Astrocyte of the cerebellum (primary cell): Measurements from ENCODE around the gene PELO.

Experiments
- DNase-seq: peaks from one replicate; pipeline ENCODE4 v3.0.0-alpha.2; 2011; ENCODE audit warnings: low read depth
- H3K4me3 ChIP-seq: 2 replicates; pipeline ENCODE4 v1.5.1; 2011; ENCODE audit warnings: mild to moderate bottlenecking, low read depth, low read length, moderate library complexity
- CTCF ChIP-seq: IDR thresholded peaks from 2 replicates; pipeline ENCODE4 v1.5.1; 2012; ENCODE audit warnings: low read length, low read depth, moderate library complexity, mild to moderate bottlenecking; ENCODE audit errors: missing control alignments
- in situ Hi-C: cut with HindIII; loops from 2 replicates; pipeline ENCODE4 v1.10.0; 2017; ENCODE audit warnings: low sequenced_read_pairs

PELO gene

DNA sequence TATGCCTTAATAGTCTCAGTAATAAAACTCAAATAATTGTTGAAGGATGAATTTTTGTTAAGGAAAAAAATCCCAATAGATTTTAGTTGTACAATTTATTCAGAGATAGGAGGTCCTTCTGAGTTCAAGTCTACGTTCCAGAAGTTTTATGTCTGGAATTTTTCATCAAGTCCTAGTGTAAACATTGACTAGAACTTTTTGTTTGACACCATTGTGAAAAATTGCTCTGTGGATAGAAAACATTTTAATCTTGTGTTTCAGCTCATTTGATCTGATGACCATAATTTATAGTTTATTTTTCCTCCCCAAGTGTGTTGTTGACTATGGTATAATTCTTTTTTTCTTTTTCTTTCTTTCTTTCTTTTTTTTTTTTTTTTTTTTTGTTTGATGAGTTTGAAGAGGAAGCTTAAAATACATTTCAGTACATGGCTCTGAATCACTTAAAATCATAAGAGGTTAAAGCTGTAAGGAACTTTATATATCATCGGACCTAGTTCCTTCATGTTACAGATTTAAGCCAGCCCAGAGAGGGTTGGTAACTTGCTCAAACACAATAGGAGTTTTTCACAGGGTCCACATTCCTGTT is 20.7 kb downstream of the PELO start:
- no peak for DNase-seq
- in situ Hi-C loops: no loop called here
- TF ChIP-seq CTCF: no peak
- no peak overlapping the region for H3K4me3 ChIP-seq

GRCh38 chr5:52809884-52810283 is 22.2 kb downstream of the PELO start:
- in situ Hi-C loops: no loop called here
- no peak for DNase-seq
- H3K4me3 ChIP-seq: no peak overlapping the region

DNA sequence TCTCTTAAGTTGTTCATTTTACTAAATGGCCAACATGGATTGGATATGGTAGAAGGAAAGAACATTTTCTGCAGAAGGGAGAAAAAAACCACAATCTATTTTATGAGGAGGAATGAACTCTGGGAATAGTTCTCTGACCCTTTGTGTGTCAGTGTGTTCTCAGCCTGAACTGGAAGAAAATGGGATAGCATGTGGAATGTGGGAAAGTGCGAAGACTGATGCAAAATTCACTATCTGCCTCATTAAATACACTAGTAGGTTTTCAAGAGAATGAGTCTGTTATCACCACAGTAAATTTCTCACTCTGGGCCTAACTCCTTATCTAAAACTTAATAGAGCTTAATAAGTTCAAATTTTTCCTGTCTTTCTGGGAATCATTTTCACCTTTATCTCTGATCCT is 22.7 kb downstream of the PELO start:
- in situ Hi-C loops: no loop called here
- no peak for DNase-seq
- H3K4me3 ChIP-seq: no peak overlapping the region
- no peak for TF ChIP-seq CTCF

More at GRCh38 chr5:52809884-52810283, 22.2 kb downstream of the PELO start:
- TF ChIP-seq CTCF: no peak

- DNase-seq: no peak
- TF ChIP-seq CTCF: no peak
- in situ Hi-C loops: no loop called here
- H3K4me3 ChIP-seq: no peak overlapping the region
Measured at GRCh38 chr5:52811067-52811749, 23.5 kb downstream of the PELO start.

- no peak overlapping the region for H3K4me3 ChIP-seq
- in situ Hi-C loops: no loop called here
- TF ChIP-seq CTCF: no peak
- no peak for DNase-seq
Measured at GRCh38 chr5:52814352-52815148, 26.8 kb downstream of the PELO start.

GRCh38 chr5:52817818-52818217 is 30.1 kb downstream of the PELO start:
- no peak for DNase-seq
- no peak overlapping the region for H3K4me3 ChIP-seq
- in situ Hi-C loops: no loop called here
- no peak for TF ChIP-seq CTCF
